ENCODE data around the gene ACBD6. TPM values are rescaled to one million over a fixed set of nuclear protein-coding genes. Genes with fewer than 3 reads are reported as not detected.

Gene ACBD6
- total and polyA plus RNA-seq, 12 donors, result 16.2 to 30.0 (median 21.0) TPM

- no peaks in the 10 kb centered on the region for H3K9me3 ChIP-seq
- H3K4me3 ChIP-seq, result no peak overlapping the region
- peaks cover 0 to 34% (median 0%) of the 10 kb centered on the region in 9 donors for H3K4me1 ChIP-seq
- H3K27ac ChIP-seq, result no peak overlapping the region
- intact Hi-C loops (cut with DNase I), result loop anchor here in 1 of 10 donors (10.0 kb wide), 1 partner anchor 134 kb away; no protein-coding TSS in a partner anchor
- DNase-seq, result no peak
- ATAC-seq, result no peak
- H3K27me3 ChIP-seq, result no peaks in the 10 kb centered on the region
- TF ChIP-seq CTCF (IDR thresholded peaks at IDR 0.05), result no peak
- 93 to 99% methylated on average over 2 of the region's 2 CpGs for WGBS, 2 donors
- H3K36me3 ChIP-seq, result peaks cover 0 to 41% (median 0%) of the 10 kb centered on the region in 9 donors
Observed at GRCh38 chr1:180280617-180281016, 221.8 kb downstream of the ACBD6 start.

- Histone ChIP-seq H3K9me3 (no peaks in the 10 kb centered on the region), H3K27me3 (no peaks in the 10 kb centered on the region), H3K27ac (peak overlapping the region in 1 of 10 donors; percentile 81), H3K4me1 (peaks cover 0 to 34% (median 0%) of the 10 kb centered on the region in 9 donors), H3K4me3 (no peak overlapping the region), H3K36me3 (peaks cover 0 to 39% (median 6%) of the 10 kb centered on the region in 9 donors)
- WGBS, 2 donors, result 98% methylated on average over 1 of the region's 1 CpG
- DNase-seq (no peak), ATAC-seq (no peak)
- intact Hi-C loops (cut with DNase I), result loop anchor here in 1 of 10 donors (10.0 kb wide), 1 partner anchor 135 kb away; no protein-coding TSS in a partner anchor
- TF ChIP-seq CTCF (IDR thresholded peaks at IDR 0.05), result no peak
Observed at GRCh38 chr1:180279651-180280050, 222.7 kb downstream of the ACBD6 start.

GRCh38 chr1:180278596-180279395 is 223.6 kb downstream of the ACBD6 start:
- H3K27ac ChIP-seq, result peak overlapping the region in 3 of 10 donors; percentile 15 to 81 (median 28)
- no peaks in the 10 kb centered on the region for H3K9me3 ChIP-seq
- H3K36me3 ChIP-seq, result peaks cover 0 to 36% (median 7%) of the 10 kb centered on the region in 9 donors
- 86 to 90% methylated on average over 9 of the region's 9 CpGs for WGBS, 2 donors
- ATAC-seq (peak in 7 of 8 donors; percentile 27 to 75 (median 63)), DNase-seq (no peak)
- intact Hi-C loops (cut with DNase I), result no loop called here
- H3K4me1 ChIP-seq, result peaks cover 0 to 34% (median 0%) of the 10 kb centered on the region in 9 donors
- H3K4me3 ChIP-seq, result no peak overlapping the region
- no peak for TF ChIP-seq CTCF (IDR thresholded peaks at IDR 0.05)
- H3K27me3 ChIP-seq, result no peaks in the 10 kb centered on the region

- Histone ChIP-seq H3K27me3 (no peaks in the 10 kb centered on the region), H3K27ac (peak overlapping the region in 1 of 10 donors; percentile 81), H3K9me3 (no peaks in the 10 kb centered on the region), H3K36me3 (peaks cover 0 to 34% (median 7%) of the 10 kb centered on the region in 9 donors), H3K4me1 (peaks cover 0 to 34% (median 0%) of the 10 kb centered on the region in 9 donors), H3K4me3 (no peak overlapping the region)
- intact Hi-C loops (cut with DNase I), result no loop called here
- DNase-seq, result no peak
- ATAC-seq, result no peak
- 90 to 96% methylated on average over 2 of the region's 2 CpGs for WGBS, 2 donors
- no peak for TF ChIP-seq CTCF (IDR thresholded peaks at IDR 0.05)
Observed at GRCh38 chr1:180278194-180278515, 224.2 kb downstream of the ACBD6 start.
